CD4-positive, alpha-beta T cell treated with Interleukin-15 for 4 hours (primary cell): ENCODE data around the gene SCN2A.
A peak's percentile ranks its signal among the peaks of the same experiment; 100 is the strongest.
"Not testable (repeated sequence)": the region's sequence is repeated elsewhere in the genome, so short reads cannot be mapped to it uniquely, and the experiment has no call there.

Source experiments
- DNase-seq: peaks from one replicate; pipeline ENCODE4 v3.0.0-alpha.2; 2020; ENCODE audit warnings: low spot score

Gene SCN2A

GRCh38 chr2:165328272-165328671 is 89.1 kb downstream of the SCN2A start:
- DNase-seq: no peak

GRCh38 chr2:165344276-165344675 is 105.1 kb downstream of the SCN2A start:
- DNase-seq: not testable (repeated sequence)

DNA sequence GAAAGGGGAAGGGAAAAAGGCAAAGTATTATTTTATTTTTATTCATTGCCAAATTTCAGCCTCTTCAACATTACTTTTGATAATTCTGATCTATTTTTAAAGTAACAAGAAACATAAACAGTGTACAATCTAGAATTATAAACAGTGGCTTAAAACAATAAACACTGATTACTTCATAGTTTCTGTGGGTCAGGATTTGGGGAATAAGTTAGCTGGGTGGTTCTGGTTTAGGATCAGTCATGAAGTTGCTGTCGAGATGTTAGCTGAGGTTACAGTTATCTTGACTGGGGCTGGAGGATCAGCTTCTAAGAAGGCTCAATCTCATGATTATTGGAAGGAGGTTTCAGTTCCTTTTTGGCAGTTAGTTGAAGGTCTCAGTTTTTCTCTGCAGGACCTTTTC is 109.2 kb downstream of the SCN2A start:
- DNase-seq: no peak

DNA sequence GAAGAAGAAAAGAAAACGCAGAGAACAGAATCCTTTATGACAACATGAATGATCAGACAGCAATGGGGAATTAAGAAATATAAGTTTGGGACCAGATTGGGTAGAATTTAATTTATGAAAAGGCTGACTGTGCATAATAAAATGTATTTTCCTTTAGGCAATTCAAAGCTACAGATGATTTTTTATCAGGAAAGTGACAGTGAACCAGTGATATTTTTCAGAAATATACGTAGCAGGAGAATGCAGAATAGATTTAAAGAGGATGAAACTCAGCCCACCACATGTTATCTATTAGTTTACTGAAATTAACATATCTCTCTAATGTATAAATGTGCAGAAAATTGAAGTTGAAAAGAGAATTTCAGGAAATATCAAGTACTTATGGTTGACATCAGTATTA is 110.0 kb downstream of the SCN2A start:
- no peak for DNase-seq

DNA sequence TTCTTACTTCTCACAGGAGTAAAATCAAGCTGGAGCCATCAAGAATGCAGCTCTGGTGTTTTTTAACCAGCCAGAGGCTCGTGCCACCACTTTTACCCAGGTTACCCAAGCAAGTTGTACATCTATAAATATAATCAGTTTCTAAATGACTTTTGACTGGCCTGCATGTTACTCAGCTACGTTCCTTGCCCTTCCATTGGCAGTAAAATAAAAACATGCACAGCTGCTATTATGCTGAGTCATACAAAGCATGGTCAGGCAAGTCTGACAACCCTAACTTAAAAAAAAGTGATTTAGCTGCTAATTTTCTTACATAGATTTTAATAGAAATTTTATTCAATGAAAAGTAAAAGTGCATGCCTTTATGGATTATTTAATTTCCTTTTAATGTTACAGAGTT is 118.5 kb downstream of the SCN2A start:
- DNase-seq: no peak

GRCh38 chr2:165361514-165361913 is 122.3 kb downstream of the SCN2A start:
- DNase-seq: no peak

GRCh38 chr2:165369131-165369897 is 130.1 kb downstream of the SCN2A start:
- DNase-seq: no peak

- DNase-seq: no peak
These were observed 130.7 kb downstream of the SCN2A start for GRCh38 chr2:165369898-165370296.

DNA sequence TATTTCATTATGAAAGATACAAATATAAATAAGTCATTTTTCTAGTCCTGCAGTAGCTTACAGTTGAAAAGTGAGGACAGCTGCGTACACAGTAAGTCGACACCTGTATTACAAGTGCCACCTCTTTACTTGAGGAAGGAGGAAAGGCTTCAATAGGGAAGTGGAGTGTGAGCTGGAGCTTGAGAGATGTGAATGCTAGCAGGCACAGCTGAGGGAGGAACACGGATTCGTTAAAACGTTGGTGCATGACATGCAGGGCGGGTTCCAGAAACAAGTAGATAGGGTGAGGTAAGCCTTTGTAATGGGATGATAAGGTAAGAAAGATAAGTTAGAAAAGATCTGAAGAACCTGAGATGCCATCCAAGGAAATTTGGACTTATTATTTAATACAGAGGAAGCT is 132.1 kb downstream of the SCN2A start:
- no peak for DNase-seq

GRCh38 chr2:165373278-165374010 is 134.2 kb downstream of the SCN2A start:
- DNase-seq: no peak

DNA sequence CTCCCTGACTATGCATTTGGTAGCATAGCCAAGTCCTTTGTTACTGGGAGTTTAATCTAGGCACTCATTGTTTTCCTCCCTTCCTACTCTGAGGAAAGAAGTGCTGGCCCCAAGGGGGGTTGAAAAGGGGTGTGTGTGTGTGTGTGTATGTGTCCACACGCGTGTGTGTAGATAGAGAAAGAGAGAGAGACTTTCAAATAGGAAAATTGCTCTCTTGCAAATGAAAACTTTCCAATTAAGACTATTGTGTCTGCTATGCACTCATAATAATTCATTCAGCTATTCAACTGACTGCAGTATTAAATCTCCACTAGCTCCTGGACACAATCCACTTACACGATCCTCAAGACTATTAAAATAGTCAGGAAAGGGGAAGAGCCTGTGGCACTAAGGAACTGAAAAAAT is 137.4 kb downstream of the SCN2A start:
- DNase-seq: no peak

DNA sequence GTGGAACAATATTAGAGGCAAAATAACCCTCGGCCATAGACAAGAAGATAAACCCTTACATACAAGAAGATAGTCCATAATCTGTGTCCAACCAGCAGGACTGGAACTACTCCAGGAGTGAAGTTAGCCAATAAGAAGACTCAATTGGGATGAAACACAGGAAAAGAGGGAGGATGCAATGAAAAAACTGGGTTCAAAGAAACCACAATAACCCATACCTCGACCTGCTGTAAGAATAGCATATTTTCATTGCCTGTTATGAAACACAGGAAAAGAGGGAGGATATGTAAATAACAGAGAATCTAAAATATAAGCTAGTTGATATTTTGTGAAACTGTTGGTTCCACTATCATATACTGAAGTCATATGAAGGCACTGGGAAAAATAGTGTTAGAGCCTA is 143.1 kb downstream of the SCN2A start:
- DNase-seq: no peak

- DNase-seq: no peak
These were observed 151.7 kb downstream of the SCN2A start for GRCh38 chr2:165390875-165391274.

DNA sequence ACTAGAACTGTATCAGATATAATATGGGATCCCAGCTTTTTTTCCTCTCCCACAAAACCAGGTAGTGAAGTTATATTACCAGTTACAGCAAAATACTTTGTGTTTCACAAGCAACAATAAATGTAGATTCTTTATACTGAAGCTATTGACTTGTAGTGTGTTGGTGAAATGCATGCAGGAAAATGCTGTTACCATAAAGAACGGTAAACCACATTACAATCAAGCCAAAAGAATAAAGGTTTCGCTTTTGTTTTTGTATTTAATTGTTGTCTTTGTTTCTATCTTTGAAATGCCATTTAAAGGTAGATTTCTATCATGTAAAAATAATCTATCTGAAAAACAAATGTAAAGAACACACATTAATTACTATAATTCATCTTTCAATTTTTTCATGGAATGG is 152.6 kb downstream of the SCN2A start:
- no peak for DNase-seq

- not testable (repeated sequence) for DNase-seq
These were observed 159.4 kb downstream of the SCN2A start for GRCh38 chr2:165398603-165399002.

- peak; percentile 41 for DNase-seq
These were observed 162.2 kb downstream of the SCN2A start for GRCh38 chr2:165401285-165401852.

GRCh38 chr2:165402162-165402561 is 162.9 kb downstream of the SCN2A start:
- DNase-seq: no peak

GRCh38 chr2:165406173-165406572 is 167.0 kb downstream of the SCN2A start:
- DNase-seq: no peak

- no peak for DNase-seq
These were observed 168.3 kb downstream of the SCN2A start for GRCh38 chr2:165407466-165407865.

DNA sequence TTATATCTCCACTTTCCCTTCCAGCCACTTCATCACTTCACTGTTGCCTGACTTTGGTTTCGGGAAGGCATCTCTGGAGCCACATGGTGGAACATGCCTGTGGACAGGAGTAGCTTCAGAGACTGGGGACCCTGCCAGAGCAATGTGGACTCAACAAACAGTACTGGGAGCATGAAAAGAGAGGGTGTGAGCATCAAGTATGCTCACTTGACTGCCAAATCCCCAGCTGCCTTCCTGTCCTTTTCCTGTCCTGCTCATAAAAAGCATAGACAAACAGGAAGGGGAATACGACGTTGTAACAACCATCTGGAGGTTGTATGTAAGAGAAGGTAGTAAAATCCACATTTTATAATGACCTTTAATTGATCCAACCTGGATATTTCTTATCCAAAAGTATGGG is 169.0 kb downstream of the SCN2A start:
- no peak for DNase-seq

DNA sequence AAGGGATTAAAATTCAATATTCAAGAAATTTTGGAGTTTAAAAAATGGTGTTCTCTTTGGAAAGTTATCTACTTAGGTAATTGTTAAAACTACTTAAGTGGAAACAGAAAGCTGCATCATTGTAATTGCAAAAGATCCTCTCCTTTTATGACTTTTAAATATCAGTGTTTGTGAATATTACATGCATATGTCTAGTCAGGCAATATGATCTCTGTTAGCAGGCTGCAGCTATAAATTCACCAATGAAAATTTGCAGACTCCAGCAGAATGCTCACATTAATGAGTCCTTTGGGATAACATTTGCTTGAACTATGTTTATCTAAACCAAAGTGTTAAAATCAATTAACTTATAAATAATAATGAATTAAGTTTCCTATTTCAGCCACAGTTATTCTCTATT is 171.1 kb downstream of the SCN2A start:
- no peak for DNase-seq

DNA sequence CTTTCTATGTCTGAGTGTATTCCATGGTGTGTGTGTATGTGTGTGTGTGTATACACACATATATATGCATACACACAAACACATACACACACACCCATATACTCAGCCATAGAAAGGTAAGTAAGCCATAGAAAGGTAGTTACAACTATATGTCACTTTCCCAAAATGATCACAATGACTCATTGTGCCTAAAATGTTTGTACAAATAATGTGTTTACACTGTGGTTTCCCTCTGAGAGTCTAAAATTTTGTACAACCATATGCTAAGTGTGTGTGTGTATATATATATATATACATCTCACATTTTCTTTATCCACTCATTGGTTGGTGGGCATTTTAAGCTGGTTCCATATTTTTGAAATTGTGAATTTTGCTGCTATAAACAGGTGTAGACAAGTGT is 175.0 kb downstream of the SCN2A start:
- DNase-seq: no peak

DNA sequence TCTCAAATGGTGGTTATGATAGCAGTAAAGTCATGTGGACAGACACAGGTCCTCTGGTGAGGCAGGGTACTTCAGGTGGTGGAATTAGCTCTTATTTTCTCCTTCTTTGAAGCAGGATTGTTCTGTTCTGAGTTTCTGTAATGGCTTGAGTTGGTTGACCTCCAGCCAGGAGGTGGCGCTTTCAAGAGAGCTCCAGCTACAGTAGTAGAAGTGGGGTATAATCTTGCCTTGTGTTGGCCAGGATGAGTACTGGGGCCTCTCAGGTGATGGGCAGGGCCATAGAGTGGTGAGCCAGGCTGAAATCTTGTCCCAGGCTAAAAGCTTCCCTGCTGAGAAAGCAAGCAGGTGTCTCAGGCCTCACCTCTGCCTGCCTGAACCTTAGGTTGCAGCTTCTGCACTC is 177.8 kb downstream of the SCN2A start:
- no peak for DNase-seq
